NT2/D1 (cell line): ENCODE data around the gene RNF217.

Experiments
- DNase-seq: peaks from one replicate; pipeline ENCODE4 v3.0.0-alpha.2; 2011; ENCODE audit warnings: low read depth, low spot score
- H3K27me3 ChIP-seq: 2 replicates; pipeline ENCODE4 v1.6.0; 2011; ENCODE audit warnings: mild to moderate bottlenecking; ENCODE audit not compliant: insufficient read length, insufficient read depth
- H3K36me3 ChIP-seq: 2 replicates; pipeline ENCODE4 v1.6.1; 2011; ENCODE audit warnings: mild to moderate bottlenecking, low read length, mixed read lengths; ENCODE audit not compliant: insufficient read depth, insufficient read length
- H3K4me1 ChIP-seq: 2 replicates; pipeline ENCODE4 v1.5.1; 2011; ENCODE audit not compliant: insufficient read depth, insufficient read length
- H3K4me3 ChIP-seq: 2 replicates; pipeline ENCODE4 v1.5.1; 2011; ENCODE audit warnings: low read depth; ENCODE audit not compliant: insufficient read length
- H3K9ac ChIP-seq: 2 replicates; pipeline ENCODE4 v1.6.0; 2011; ENCODE audit warnings: low read depth; ENCODE audit not compliant: insufficient read length
- H3K9me3 ChIP-seq: 2 replicates; pipeline ENCODE4 v1.5.1; 2011; ENCODE audit warnings: mild to moderate bottlenecking, low read length; ENCODE audit not compliant: insufficient read depth
- SUZ12 ChIP-seq: IDR thresholded peaks from 2 replicates; pipeline ENCODE4 v1.6.1; 2011; ENCODE audit not compliant: insufficient read length, insufficient read depth; ENCODE audit errors: extremely low read depth
- YY1 ChIP-seq: IDR thresholded peaks from 2 replicates; pipeline ENCODE4 v1.6.1; 2011; ENCODE audit not compliant: insufficient read length, insufficient read depth
- ZNF274 ChIP-seq: IDR thresholded peaks from 2 replicates; pipeline ENCODE4 v1.6.1; 2011; ENCODE audit warnings: mild to moderate bottlenecking, low read depth, low read length

Gene RNF217

GRCh38 chr6:125095580-125096301 lies 133.5 kb downstream of the RNF217 start:
- H3K36me3 ChIP-seq = no peaks in the 10 kb centered on the region
- H3K9ac ChIP-seq = no peak overlapping the region
- no peak for DNase-seq

DNA sequence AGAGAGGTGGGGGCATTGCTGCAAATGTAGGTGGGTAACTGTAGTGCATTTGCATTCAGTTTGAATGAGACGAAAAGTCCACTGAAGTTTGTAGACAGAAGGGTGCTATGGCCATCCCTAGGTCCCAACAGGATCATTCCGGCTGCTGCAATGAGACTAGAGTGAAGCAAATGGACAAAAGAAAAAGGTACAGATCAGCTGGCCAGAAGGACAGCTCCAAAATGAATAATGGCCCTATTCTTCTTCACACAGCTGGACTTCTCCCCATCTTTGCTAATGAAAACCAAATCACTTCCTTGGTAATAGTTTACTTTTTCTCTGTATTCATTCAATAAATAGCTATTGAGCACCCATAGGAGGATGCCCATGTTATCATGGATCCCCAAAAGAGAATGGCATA lies 134.9 kb downstream of the RNF217 start:
- H3K9me3 ChIP-seq = no peaks in the 10 kb centered on the region
- no peak for DNase-seq
- H3K4me1 ChIP-seq = no peaks in the 10 kb centered on the region
- H3K27me3 ChIP-seq = peaks cover 8% of the 10 kb centered on the region
- no peak overlapping the region for H3K9ac ChIP-seq
- H3K36me3 ChIP-seq = no peaks in the 10 kb centered on the region
- no peak for TF ChIP-seq SUZ12
- TF ChIP-seq YY1 = no peak
- no peak for TF ChIP-seq ZNF274
- no peak overlapping the region for H3K4me3 ChIP-seq

More at GRCh38 chr6:125095580-125096301, 133.5 kb downstream of the RNF217 start:
- no peaks in the 10 kb centered on the region for H3K4me1 ChIP-seq
- no peak overlapping the region for H3K4me3 ChIP-seq
- peaks cover 6% of the 10 kb centered on the region for H3K27me3 ChIP-seq
- H3K9me3 ChIP-seq = no peaks in the 10 kb centered on the region
- no peak for TF ChIP-seq SUZ12
- TF ChIP-seq ZNF274 = no peak
- no peak for TF ChIP-seq YY1

DNA sequence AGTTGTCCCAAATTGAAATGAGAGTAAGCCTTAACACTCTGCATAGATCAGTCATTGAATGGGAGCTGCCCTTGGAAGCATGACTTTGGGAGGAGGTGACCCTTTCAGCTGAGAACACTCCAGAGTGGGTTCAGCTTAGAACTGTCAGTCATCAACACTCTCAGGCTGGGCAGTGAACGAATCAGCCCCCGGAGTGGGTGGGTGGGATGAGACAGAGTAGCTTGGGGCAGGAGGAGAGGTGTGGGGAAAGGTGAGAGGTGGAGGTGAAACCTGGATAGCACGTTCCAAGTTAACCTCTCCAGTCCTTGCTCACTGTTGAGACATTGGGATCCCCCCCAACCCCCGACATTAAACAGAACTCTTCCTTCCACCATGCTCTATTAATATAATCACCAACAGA lies 136.0 kb downstream of the RNF217 start:
- H3K9ac ChIP-seq = no peak overlapping the region
- no peak overlapping the region for H3K4me3 ChIP-seq
- no peak for DNase-seq
- peaks cover 8% of the 10 kb centered on the region for H3K27me3 ChIP-seq
- H3K36me3 ChIP-seq = no peaks in the 10 kb centered on the region
- H3K9me3 ChIP-seq = no peaks in the 10 kb centered on the region
- H3K4me1 ChIP-seq = no peaks in the 10 kb centered on the region
- TF ChIP-seq YY1 (no peak), SUZ12 (no peak), ZNF274 (no peak)

- TF ChIP-seq ZNF274 = no peak
- H3K4me1 ChIP-seq = no peaks in the 10 kb centered on the region
- H3K27me3 ChIP-seq = peaks cover 8% of the 10 kb centered on the region
- H3K4me3 ChIP-seq = peak overlapping the region; percentile 38
- no peaks in the 10 kb centered on the region for H3K9me3 ChIP-seq
- H3K36me3 ChIP-seq = no peaks in the 10 kb centered on the region
- DNase-seq = no peak
- H3K9ac ChIP-seq = peak overlapping the region; percentile 79
Measured at GRCh38 chr6:125099211-125100073, 137.2 kb downstream of the RNF217 start.

GRCh38 chr6:125100074-125100652 lies 137.9 kb downstream of the RNF217 start:
- DNase-seq = no peak
- no peaks in the 10 kb centered on the region for H3K4me1 ChIP-seq
- H3K27me3 ChIP-seq = peaks cover 8% of the 10 kb centered on the region
- H3K36me3 ChIP-seq = no peaks in the 10 kb centered on the region
- peak overlapping the region; percentile 38 for H3K4me3 ChIP-seq
- no peak for TF ChIP-seq YY1
- TF ChIP-seq SUZ12 = no peak
- TF ChIP-seq ZNF274 = no peak
- peak overlapping the region; percentile 79 for H3K9ac ChIP-seq
- no peaks in the 10 kb centered on the region for H3K9me3 ChIP-seq

- TF ChIP-seq SUZ12 = no peak
- no peak for TF ChIP-seq YY1
- no peak for TF ChIP-seq ZNF274
- DNase-seq = no peak
- peaks cover 8% of the 10 kb centered on the region for H3K27me3 ChIP-seq
- no peak overlapping the region for H3K4me3 ChIP-seq
- H3K9me3 ChIP-seq = no peaks in the 10 kb centered on the region
- H3K4me1 ChIP-seq = no peaks in the 10 kb centered on the region
- no peaks in the 10 kb centered on the region for H3K36me3 ChIP-seq
- H3K9ac ChIP-seq = no peak overlapping the region
Measured at GRCh38 chr6:125101128-125101527, 138.9 kb downstream of the RNF217 start.

DNA sequence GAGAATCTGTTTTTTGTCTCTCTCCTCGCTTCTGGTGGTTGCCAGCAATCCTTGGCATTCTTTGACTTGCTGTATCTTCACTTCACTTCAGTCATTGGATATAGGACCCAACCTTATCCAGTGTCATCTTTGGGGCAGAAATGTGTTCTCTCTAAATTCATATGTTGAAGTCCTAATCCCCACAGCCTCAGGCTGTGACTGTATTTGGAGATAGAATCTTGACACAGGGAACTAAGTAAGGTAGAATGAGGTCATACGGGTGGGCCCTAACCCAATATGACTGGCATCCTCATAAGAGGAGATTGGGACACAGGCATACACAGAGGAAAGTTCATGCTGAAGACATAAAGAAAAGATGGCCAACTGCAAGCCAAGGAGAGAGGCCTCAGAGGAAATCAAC lies 139.4 kb downstream of the RNF217 start:
- no peak for DNase-seq
- H3K36me3 ChIP-seq = no peaks in the 10 kb centered on the region
- H3K4me3 ChIP-seq = no peak overlapping the region
- H3K9ac ChIP-seq = no peak overlapping the region
- TF ChIP-seq SUZ12 = no peak
- no peak for TF ChIP-seq YY1
- TF ChIP-seq ZNF274 = no peak
- peaks cover 8% of the 10 kb centered on the region for H3K27me3 ChIP-seq
- H3K9me3 ChIP-seq = no peaks in the 10 kb centered on the region
- H3K4me1 ChIP-seq = no peaks in the 10 kb centered on the region
